IPS DF 19.7 (cell line): ENCODE measurements around the gene TAF5L.
"Not testable (repeated sequence)": the region's sequence is repeated elsewhere in the genome, so short reads cannot be mapped to it uniquely, and the experiment has no call there.

Experiments used
- DNase-seq: peaks from one replicate; pipeline ENCODE4 v3.0.0-alpha.2; 2013; ENCODE audit warnings: low read depth, low spot score

The TAF5L gene

DNA sequence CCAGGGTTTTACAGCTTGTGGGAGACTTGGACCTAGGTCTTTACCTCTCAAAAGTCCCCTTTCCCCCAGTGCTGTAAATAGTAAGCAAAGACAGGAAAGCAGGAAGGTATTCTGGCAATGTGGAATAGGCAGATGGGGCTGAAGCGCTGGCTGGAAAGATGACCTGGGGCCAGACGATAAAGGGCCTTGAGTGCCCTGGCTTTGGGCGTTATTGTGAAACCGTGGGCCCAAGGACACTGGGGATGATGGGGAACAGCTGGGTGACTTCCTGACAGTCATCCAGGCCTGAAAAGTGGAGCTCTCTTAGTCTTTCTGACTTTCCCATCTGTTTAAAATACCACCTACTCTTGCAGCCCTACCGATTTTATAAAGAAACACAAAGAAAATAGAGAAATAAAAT, 16.5 kb upstream of the TAF5L start:
- no peak for DNase-seq

DNA sequence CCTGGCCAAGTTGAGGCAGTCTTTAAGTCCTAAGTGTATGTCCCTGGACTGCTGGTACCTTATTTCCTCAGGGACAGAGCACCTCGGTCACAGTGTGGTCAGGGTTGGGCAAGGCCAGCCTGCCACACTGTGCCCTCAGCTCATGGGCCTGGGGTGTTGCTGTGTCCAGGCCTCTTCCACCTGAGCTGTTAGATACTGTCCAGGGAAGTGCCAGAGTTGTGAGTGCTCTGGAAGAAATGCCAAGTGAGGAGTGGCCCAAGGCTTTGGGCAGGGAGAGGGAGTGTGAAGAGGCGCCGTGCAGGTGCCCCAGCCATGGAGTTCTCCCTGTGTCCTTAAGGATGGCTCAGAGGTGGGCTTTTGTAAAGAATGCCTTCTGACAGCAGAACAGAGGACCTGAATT, 15.4 kb upstream of the TAF5L start:
- DNase-seq, result no peak

DNA sequence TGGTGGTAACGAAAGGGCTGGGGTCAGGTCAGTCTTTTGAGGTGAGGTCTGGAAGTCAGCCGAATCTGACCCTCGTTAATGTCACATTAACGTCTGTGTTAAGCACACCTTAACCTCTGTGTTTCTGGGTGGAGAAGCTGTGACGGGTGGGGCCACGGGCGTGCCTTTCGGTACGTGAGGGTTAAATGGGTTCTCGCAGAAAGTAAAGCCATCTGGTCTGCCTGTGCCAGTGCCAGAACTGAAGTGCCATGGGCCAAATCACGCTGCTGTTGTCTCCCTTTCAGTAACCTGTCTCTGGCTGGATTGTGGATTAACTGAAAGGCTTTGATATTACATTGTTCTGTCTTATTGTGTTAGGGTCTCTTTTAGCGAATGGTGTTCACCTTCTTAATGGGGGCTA, 14.5 kb upstream of the TAF5L start:
- DNase-seq, result no peak

DNA sequence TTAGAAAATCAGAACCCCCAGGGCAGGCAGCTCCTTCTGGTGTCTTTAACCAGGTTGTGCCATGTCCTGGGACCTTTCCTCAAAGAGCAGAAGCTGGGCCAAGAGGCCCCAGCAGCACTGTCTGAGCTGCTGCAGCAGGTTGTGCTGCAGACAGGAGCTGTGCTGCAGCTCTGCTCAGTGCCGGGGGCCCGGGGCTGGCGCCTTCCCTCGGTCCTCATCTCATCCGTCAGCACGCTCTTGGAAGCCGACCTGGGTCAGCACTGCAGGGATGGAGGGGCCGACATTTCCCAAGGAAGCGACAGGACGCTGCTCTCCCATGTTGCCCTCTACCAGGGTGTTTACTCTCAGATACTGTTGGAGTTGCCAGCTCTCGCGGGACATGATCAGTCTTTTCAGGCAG, 11.8 kb upstream of the TAF5L start:
- DNase-seq, result no peak

- no peak for DNase-seq
These were observed 10.1 kb upstream of the TAF5L start for GRCh38 chr1:229636042-229636441.

GRCh38 chr1:229631966-229632365, 6.0 kb upstream of the TAF5L start:
- no peak for DNase-seq

DNA sequence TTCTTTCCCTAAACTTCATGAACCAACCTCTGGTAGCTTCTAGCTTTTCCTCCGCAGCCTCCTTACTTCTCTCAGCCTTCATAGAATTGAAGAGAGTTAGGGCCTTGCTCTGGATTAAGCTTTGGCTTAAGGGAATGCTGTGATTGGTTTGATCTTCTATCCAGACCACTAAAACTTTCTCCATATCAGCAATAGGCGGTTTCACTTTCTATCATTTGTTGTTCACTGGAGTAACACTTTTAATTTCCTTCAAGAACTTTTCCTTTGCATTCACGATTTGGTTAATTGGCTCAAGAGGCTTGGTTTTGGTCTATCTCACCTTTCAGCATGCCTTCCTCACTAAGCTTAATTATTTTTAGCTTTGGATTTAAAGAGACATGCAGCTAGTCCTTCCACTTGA, 5.2 kb upstream of the TAF5L start:
- no peak for DNase-seq

- DNase-seq, result no peak
These were observed 3.3 kb upstream of the TAF5L start for GRCh38 chr1:229629261-229629660.

DNA sequence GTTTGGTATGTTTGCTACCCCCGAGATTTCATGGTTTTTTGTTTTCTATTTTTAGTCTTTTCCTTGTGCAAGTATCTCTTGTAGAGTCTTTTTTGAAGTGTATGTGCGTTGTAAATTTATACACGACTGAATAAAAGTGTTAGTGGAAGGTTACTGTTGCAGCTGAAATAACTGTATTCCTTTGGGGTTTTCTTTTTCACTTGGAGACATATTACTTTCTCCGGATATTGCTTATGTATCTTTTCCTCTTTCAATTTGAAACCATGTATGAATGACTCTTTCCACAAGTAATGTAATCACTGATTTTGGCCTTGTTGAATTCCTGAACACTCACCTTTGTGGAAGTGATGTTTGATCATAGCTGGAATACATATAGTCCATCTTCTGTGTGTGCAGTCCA, 1.1 kb upstream of the TAF5L start:
- DNase-seq, result no peak

GRCh38 chr1:229625071-229625914, 629 bp downstream of the TAF5L start:
- no peak for DNase-seq

- DNase-seq, result no peak
These were observed 1.3 kb downstream of the TAF5L start for GRCh38 chr1:229624521-229625070.

- DNase-seq, result no peak
These were observed 2.1 kb downstream of the TAF5L start for GRCh38 chr1:229623838-229624237.

DNA sequence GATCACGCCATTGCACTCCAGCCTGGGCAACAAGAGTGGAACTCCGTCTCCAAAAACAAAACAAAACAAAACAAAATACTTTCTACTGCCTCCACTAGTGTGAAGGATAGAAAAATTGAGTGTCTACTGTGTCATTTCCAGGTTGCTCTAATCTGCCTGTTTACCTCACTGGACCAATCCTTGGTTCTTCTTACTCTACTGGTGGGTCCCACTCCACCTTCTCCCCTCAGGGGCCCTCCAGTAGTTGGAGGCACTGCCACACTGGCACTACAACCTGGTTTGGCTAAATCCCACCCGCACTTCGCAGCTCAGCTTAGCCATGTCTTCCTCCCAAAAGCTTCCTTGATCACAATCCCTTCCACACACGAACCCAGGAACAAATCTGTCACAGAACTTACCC, 2.7 kb downstream of the TAF5L start:
- DNase-seq, result no peak

DNA sequence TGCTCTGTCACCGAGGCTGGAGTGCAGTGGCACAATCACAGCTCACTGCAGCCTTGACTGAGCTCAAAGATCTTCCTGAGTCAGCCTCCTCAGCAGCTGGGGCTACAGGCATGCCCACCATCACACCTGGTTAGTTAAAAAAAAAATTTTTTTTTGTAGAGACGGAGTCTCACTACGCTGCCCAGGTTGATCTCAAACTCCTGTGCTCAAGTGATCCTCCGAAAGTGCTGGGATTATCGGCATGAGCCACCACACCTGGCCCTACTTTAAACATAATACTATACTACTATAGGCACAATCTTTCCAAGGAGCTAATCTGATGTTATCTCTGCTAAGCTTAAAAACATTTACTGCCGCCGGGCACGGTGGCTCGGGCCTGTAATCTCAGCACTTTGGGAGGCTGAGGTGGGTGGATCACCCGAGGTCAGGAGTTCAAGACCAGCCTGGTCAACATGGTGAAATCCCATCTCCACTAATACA, 3.2 kb downstream of the TAF5L start:
- DNase-seq, result not testable (repeated sequence)

GRCh38 chr1:229621663-229622062, 4.3 kb downstream of the TAF5L start:
- no peak for DNase-seq

DNA sequence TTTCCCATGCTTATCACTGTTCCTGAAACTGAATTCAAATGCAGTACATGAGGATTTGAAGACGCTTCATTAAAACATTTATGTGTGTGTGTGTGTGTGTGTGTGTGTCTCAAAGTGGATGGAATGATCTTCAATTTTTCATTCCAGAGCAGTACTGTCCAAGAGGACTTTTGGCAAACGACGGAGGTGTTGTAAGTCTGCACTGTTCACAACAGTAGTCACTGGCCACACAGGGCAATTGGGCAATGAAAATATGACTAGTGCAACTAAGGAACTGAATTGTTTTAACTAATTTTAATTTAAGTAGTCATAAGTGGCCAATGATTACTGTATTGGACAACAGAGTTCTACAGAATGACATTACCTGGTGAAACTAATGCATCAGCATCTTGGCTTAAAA, 5.0 kb downstream of the TAF5L start:
- DNase-seq, result no peak

GRCh38 chr1:229619614-229620013, 6.3 kb downstream of the TAF5L start:
- DNase-seq, result no peak

DNA sequence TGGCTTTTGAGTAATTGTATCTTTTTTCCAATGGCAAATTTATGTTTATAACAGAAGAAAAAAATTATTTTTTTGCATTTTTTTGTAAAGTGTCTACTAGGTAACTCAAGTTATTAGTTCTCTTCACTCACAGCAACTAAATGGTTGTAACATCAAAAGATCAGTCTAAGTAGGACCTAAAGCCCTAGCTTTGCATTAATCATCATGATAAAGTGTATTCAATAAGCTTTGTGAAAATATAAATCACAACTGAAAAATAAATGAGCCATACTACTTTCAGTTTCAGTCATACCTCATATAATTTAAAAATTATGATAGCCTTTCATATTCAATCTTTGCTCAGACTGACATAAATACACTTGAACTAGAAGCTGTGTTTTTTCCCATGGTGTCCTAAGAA, 6.9 kb downstream of the TAF5L start:
- DNase-seq, result no peak

DNA sequence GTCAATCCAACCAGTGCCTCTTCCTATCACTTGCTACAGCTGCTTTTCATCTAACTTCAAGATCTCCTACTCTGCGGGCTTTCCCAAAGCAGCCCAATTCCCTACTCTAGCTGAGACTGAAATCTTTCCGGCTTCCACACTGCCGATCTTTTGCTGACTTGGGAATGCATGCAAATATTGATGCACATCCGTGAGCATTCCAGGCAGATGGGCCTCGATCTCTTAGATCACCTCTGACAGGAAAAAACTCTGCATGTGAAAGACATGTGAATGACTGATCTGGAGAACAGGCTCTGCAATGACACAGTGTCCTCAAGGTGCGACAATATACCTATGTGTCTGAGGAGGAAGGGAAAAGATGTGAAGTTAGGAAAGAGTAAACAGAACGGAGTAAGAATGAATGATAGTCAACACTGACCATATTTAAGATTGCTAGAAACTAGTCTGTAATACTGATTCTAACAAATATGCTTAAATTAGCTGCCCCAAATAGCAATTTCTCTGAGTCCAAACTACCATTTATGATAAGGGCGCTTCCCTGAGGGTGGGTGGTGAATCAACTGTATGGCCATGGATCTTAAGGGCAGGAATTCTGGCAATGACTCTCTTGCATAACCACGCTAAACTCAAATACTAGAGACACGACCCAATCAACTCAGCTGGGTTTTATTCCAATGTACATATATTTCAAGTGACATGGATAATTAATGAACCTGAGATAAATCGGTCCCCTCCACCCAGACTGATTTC, 8.4 kb downstream of the TAF5L start:
- DNase-seq, result no peak

DNA sequence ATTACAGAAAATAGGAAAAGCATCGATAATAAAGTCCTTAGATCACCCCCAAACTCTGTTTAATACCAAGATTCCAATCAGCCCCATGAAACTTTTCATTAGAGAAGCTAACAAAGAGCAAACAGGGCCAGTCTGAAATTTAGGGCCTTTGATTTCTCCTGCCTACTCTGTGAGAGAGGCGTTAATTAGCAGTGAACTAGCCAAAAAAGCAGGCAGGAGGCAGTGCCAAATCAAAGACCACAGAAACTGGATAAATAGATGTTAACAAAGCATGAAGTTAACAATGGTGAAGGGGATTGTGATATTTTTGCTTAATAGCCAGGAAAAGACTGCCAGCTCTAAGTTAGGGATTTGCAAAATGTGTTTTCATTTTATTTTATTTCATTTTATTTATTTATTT, 11.2 kb downstream of the TAF5L start:
- DNase-seq, result no peak

GRCh38 chr1:229613938-229614337, 12.0 kb downstream of the TAF5L start:
- no peak for DNase-seq

DNA sequence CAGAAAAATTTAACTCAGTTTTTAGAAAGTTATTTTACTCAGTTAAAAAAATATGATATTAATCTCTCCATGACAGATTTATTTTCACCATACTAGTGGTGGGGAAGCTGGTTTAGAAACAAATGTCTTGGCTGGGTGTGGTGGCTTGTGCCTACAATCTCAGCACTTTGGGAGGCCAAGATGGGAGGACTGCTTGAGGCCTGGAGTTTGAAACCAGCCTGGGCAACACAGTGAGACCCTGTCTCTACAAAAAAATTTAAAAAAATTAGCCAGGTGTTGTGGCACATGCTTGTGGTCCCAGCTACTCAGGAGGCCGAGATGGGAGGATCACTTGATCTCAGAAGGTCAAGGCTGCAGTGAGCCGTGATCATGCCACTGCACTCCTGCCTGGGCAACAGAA, 17.3 kb downstream of the TAF5L start:
- no peak for DNase-seq

GRCh38 chr1:229607370-229607769, 18.6 kb downstream of the TAF5L start:
- DNase-seq, result no peak
